Fibroblast of pulmonary artery (primary cell): ENCODE data around the gene COMP.

Experiments
- DNase-seq: peaks from one replicate; pipeline ENCODE4 v3.0.0-alpha.2; 2010; ENCODE audit warnings: low read depth
- H3K4me3 ChIP-seq: replicated peaks from 2 replicates; pipeline ENCODE4 v1.5.1; 2011; ENCODE audit warnings: low read depth, mild to moderate bottlenecking, control low read depth, low read length, moderate library complexity
- TF ChIP-seq, protein P1 (sequence below): IDR thresholded peaks from 2 replicates; pipeline ENCODE4 v1.5.1; 2011; ENCODE audit warnings: mild to moderate bottlenecking, control low read depth, low read length, inconsistent platforms; ENCODE audit errors: missing control alignments

COMP gene

GRCh38 chr19:18754501-18754900, 36.6 kb downstream of the COMP start:
- DNase-seq = peak; percentile 67
- TF ChIP-seq, protein P1, sequence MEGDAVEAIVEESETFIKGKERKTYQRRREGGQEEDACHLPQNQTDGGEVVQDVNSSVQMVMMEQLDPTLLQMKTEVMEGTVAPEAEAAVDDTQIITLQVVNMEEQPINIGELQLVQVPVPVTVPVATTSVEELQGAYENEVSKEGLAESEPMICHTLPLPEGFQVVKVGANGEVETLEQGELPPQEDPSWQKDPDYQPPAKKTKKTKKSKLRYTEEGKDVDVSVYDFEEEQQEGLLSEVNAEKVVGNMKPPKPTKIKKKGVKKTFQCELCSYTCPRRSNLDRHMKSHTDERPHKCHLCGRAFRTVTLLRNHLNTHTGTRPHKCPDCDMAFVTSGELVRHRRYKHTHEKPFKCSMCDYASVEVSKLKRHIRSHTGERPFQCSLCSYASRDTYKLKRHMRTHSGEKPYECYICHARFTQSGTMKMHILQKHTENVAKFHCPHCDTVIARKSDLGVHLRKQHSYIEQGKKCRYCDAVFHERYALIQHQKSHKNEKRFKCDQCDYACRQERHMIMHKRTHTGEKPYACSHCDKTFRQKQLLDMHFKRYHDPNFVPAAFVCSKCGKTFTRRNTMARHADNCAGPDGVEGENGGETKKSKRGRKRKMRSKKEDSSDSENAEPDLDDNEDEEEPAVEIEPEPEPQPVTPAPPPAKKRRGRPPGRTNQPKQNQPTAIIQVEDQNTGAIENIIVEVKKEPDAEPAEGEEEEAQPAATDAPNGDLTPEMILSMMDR = no peak
- no peak overlapping the region for H3K4me3 ChIP-seq

GRCh38 chr19:18751571-18751970, 39.5 kb downstream of the COMP start:
- H3K4me3 ChIP-seq = no peak overlapping the region
- TF ChIP-seq, protein P1 = no peak
- DNase-seq = no peak

DNA sequence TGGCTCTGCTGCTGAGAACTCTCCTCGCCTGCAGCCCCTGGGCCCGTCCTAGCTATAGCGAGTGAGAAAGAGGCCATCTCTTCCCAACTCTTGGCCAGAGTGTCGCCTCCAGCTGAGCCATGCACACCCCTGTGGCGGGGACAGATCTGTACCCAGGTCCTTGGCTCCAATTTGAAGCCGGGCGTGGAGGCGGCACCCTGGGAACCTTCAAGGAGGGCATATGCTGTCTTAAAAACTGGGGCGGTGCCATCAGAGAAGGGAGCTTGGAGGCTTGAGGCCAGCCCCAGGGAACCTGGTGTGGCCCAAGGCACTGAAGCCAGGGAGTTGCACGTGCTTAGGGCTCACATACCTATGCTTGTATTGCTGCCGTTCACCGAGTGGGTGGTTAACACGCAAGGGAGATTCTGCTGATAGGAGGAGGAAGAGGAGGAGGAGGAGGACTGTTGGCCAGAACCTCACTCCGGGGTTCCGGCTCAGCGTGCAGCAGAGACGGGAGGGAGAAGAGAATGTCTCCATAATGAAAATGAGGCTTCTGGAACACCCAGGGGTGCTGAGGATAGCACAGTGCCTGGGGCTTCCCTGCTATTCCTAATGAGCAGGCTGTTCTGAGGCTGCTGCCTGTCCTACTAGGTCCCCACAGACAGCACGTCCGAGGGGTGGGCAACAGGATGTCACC, 40.7 kb downstream of the COMP start:
- no peak for DNase-seq
- no peak overlapping the region for H3K4me3 ChIP-seq
- TF ChIP-seq, protein P1 = no peak

- no peak for DNase-seq
- TF ChIP-seq, protein P1 = no peak
- H3K4me3 ChIP-seq = no peak overlapping the region
Measured at GRCh38 chr19:18749362-18750231, 41.5 kb downstream of the COMP start.

- no peak for DNase-seq
- H3K4me3 ChIP-seq = no peak overlapping the region
- TF ChIP-seq, protein P1 = no peak
Measured at GRCh38 chr19:18746401-18747325, 44.4 kb downstream of the COMP start.

DNA sequence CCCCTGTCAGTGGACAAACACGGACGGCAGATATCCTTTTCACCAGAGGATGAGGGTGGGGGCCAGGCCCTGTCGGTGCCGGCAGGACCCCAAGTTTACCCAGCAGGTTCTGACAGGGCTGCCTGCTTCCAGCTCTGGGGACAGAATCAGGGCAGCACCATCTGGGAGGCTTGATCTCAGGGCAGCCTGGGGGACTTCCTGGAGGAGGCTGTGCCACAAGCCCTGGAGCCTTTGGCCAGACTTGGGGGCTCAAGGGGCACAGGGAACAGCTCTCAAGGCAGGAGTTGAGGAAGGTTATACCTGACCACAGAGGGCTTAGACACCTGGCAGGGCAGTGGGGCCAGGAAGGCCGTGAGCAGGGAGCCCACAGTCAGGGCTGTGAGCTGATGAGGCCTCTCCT, 45.2 kb downstream of the COMP start:
- TF ChIP-seq, protein P1 = no peak
- no peak for DNase-seq
- no peak overlapping the region for H3K4me3 ChIP-seq
